ENCODE measurements around the gene LTB.

The LTB gene

GRCh38 chr6:31573239-31574105, 8.8 kb downstream of the LTB start:
- TF ChIP-seq ZFX (IDR thresholded peaks at IDR 0.05; ENCODE audit: borderline replicate concordance), result no peak
- no peak for TF ChIP-seq CTCF (IDR thresholded peaks at IDR 0.05)
- no peak overlapping the region for H3K27ac ChIP-seq

GRCh38 chr6:31572041-31572911, 9.9 kb downstream of the LTB start, which contains the start of gene LTA:
Gene LTA, plus strand, starts transcription at chr6:31572289. Its CDS starts 454 bp downstream, at chr6:31572743.
- TF ChIP-seq ZFX (IDR thresholded peaks at IDR 0.05; ENCODE audit: borderline replicate concordance), result no peak
- TF ChIP-seq CTCF (IDR thresholded peaks at IDR 0.05), result no peak
- no peak within 1 kb of the TSS for H3K27ac ChIP-seq

GRCh38 chr6:31569861-31570536, 12.2 kb downstream of the LTB start:
- H3K27ac ChIP-seq, result no peak overlapping the region
- no peak for TF ChIP-seq ZFX (IDR thresholded peaks at IDR 0.05; ENCODE audit: borderline replicate concordance)

- H3K27ac ChIP-seq, result no peak overlapping the region
- no peak for TF ChIP-seq ZFX (IDR thresholded peaks at IDR 0.05; ENCODE audit: borderline replicate concordance)
- no peak for TF ChIP-seq CTCF (IDR thresholded peaks at IDR 0.05)
These were observed 13.7 kb downstream of the LTB start for GRCh38 chr6:31568537-31568961.

GRCh38 chr6:31567531-31568370, 14.5 kb downstream of the LTB start:
- no peak overlapping the region for H3K27ac ChIP-seq

GRCh38 chr6:31560697-31561058, 21.5 kb downstream of the LTB start:
- TF ChIP-seq CTCF (IDR thresholded peaks at IDR 0.05), result no peak
- TF ChIP-seq ZFX (IDR thresholded peaks at IDR 0.05; ENCODE audit: borderline replicate concordance), result no peak

More at GRCh38 chr6:31567531-31568370, 14.5 kb downstream of the LTB start:
- no peak for TF ChIP-seq ZFX (IDR thresholded peaks at IDR 0.05; ENCODE audit: borderline replicate concordance)
- no peak for TF ChIP-seq CTCF (IDR thresholded peaks at IDR 0.05)

More at GRCh38 chr6:31560697-31561058, 21.5 kb downstream of the LTB start:
- H3K27ac ChIP-seq, result no peak overlapping the region

Data from 22Rv1 (cell line).